ENCODE results near the gene SPOCK2. TPM values are rescaled to one million over a fixed set of nuclear protein-coding genes. Genes with fewer than 3 reads are reported as not detected.

Gene SPOCK2
- total RNA-seq, 4 donors from 2014 or later = 0.65 to 3.9 (median 3.5) TPM

- 84 to 85% methylated on average over 2 of the region's 2 CpGs for WGBS, 2 donors
- intact Hi-C loops (cut with DNase I; ENCODE audit: low total_unique reads) = loop anchor here (5.0 kb wide), 1 partner anchor 177 kb away; no protein-coding TSS in a partner anchor
- no peak overlapping the region for H3K4me3 ChIP-seq (ENCODE audit: low read depth, poor library complexity, severe bottlenecking)
- no peak for TF ChIP-seq POLR2A (IDR thresholded peaks at IDR 0.05)
- TF ChIP-seq CTCF (IDR thresholded peaks at IDR 0.05) = no peak
- DNase-seq (ENCODE audit: low spot score in 2 of 2) = no peak
These were observed 42.8 kb downstream of the SPOCK2 start for GRCh38 chr10:72045586-72045985.

- intact Hi-C loops (cut with DNase I; ENCODE audit: low total_unique reads) = loop anchor here (5.0 kb wide), 1 partner anchor 178 kb away; no protein-coding TSS in a partner anchor
- WGBS, 2 donors = 36 to 52% methylated on average over 16 of the region's 17 CpGs
- no peak overlapping the region for H3K4me3 ChIP-seq (ENCODE audit: low read depth, poor library complexity, severe bottlenecking)
- no peak for TF ChIP-seq CTCF (IDR thresholded peaks at IDR 0.05)
- TF ChIP-seq POLR2A (IDR thresholded peaks at IDR 0.05) = no peak
- no peak for DNase-seq (ENCODE audit: low spot score in 2 of 2)
These were observed 43.8 kb downstream of the SPOCK2 start for GRCh38 chr10:72044417-72045041.

- 85 to 86% methylated on average over 10 of the region's 10 CpGs for WGBS, 2 donors
- DNase-seq (ENCODE audit: low spot score in 2 of 2) = no peak
- intact Hi-C loops (cut with DNase I; ENCODE audit: low total_unique reads) = no loop called here
- H3K4me3 ChIP-seq (ENCODE audit: low read depth, poor library complexity, severe bottlenecking) = no peak overlapping the region
- TF ChIP-seq CTCF (IDR thresholded peaks at IDR 0.05) (no peak), POLR2A (IDR thresholded peaks at IDR 0.05) (no peak)
These were observed 45.1 kb downstream of the SPOCK2 start for GRCh38 chr10:72043016-72043834.

GRCh38 chr10:72041491-72041890 is 46.9 kb downstream of the SPOCK2 start:
- H3K4me3 ChIP-seq (ENCODE audit: low read depth, poor library complexity, severe bottlenecking) = no peak overlapping the region
- WGBS, 2 donors = 85 to 88% methylated on average over 6 of the region's 6 CpGs
- intact Hi-C loops (cut with DNase I; ENCODE audit: low total_unique reads) = no loop called here
- DNase-seq (ENCODE audit: low spot score in 2 of 2) = no peak
- no peak for TF ChIP-seq POLR2A (IDR thresholded peaks at IDR 0.05)
- TF ChIP-seq CTCF (IDR thresholded peaks at IDR 0.05) = no peak

GRCh38 chr10:72039377-72039776 is 49.0 kb downstream of the SPOCK2 start:
- 80 to 86% methylated on average over 9 of the region's 9 CpGs for WGBS, 2 donors
- TF ChIP-seq CTCF (IDR thresholded peaks at IDR 0.05) (no peak), POLR2A (IDR thresholded peaks at IDR 0.05) (no peak)
- intact Hi-C loops (cut with DNase I; ENCODE audit: low total_unique reads) = no loop called here
- H3K4me3 ChIP-seq (ENCODE audit: low read depth, poor library complexity, severe bottlenecking) = no peak overlapping the region
- no peak for DNase-seq (ENCODE audit: low spot score in 2 of 2)

Data from lower leg skin (tissue), 4 donors.